Endothelial cell of umbilical vein (primary cell): ENCODE measurements around the gene TRIM56. TPM values are rescaled to one million over a fixed set of nuclear protein-coding genes. Genes with fewer than 3 reads are reported as not detected.
"Not testable (repeated sequence)": the region's sequence is repeated elsewhere in the genome, so short reads cannot be mapped to it uniquely, and the experiment has no call there.

ENCODE experiments used
- BruUV-seq: library from RNA; stranded (reverse); fragments of 400-500 nt; replicated peaks from 2 replicates; lab custom pipeline; 2021; lab: Mats Ljungman, UMichigan
- CTCF ChIA-PET: fragments of 300-600, 350-600 bp; sonication (Branson Sonifier 250); formaldehyde crosslinking; loops from one replicate; lab custom pipeline; 2021; ENCODE audit warnings: antibody characterized with exemption, inconsistent platforms; lab: Charles Lee
- POLR2A ChIA-PET: fragments of 300-600, 350-600 bp; sonication (Branson Sonifier 250); formaldehyde crosslinking; loops from one replicate; lab custom pipeline; 2021; ENCODE audit warnings: antibody characterized with exemption, inconsistent platforms; lab: Charles Lee
- DNase-seq: peaks from one replicate; pipeline ENCODE4 v3.0.0-alpha.2; 2011; ENCODE audit warnings: low read depth, low spot score
- FAIRE-seq: peaks from 2 replicates; lab custom pipeline; 2011; peaks lifted over from hg19 to GRCh38; lab: Jason Lieb, UNC
- H2AFZ ChIP-seq: 2 replicates; pipeline ENCODE4 v1.6.0; 2012; ENCODE audit warnings: low read depth, low read length, control low read depth, inconsistent platforms
- H3K27ac ChIP-seq: 2 replicates; pipeline ENCODE4 v1.5.1; 2011; ENCODE audit warnings: low read depth, mild to moderate bottlenecking, control low read depth, low read length, moderate library complexity; ENCODE audit not compliant: insufficient read depth
- H3K27me3 ChIP-seq, 2 experiments: 2 replicates each; pipeline versions ENCODE4 v1.6.0 to v1.6.1; 2011; ENCODE audit warnings: low read length in 2 of 2, mixed read lengths in 1 of 2; ENCODE audit not compliant: control insufficient read depth in 2 of 2, insufficient read depth in 2 of 2
- H3K36me3 ChIP-seq, 2 experiments: 2 replicates in 1 of 2; 3 replicates in 1 of 2; pipeline ENCODE4 v1.5.1; 2011; ENCODE audit warnings: low read length in 2 of 2, mild to moderate bottlenecking in 1 of 2, moderate library complexity in 1 of 2; ENCODE audit not compliant: control insufficient read depth in 2 of 2, insufficient read depth in 2 of 2; ENCODE audit errors: extremely low read depth in 1 of 2
- H3K4me1 ChIP-seq: 3 replicates; pipeline ENCODE4 v1.5.1; 2011; ENCODE audit warnings: mild to moderate bottlenecking, low read length; ENCODE audit not compliant: control insufficient read depth, insufficient read depth; ENCODE audit errors: extremely low read depth
- H3K4me2 ChIP-seq: 2 replicates; pipeline ENCODE4 v1.6.1; 2011; ENCODE audit warnings: low read length, control low read depth, mixed read lengths; ENCODE audit not compliant: insufficient read depth
- H3K4me3 ChIP-seq, 3 experiments: fragments of 200-600 bp in 1 of 3; sonication (generic), shearing (Covaris generic) in 1 of 3; replicated peaks in 1 of 3; 2 replicates each; pipeline ENCODE4 v1.5.1; 2011 to 2016; ENCODE audit warnings: control low read depth in 3 of 3, low read length in 3 of 3, mild to moderate bottlenecking in 2 of 3, inconsistent platforms in 1 of 3, low read depth in 1 of 3, moderate library complexity in 1 of 3; ENCODE audit not compliant: insufficient read depth in 1 of 3
- H3K79me2 ChIP-seq: 2 replicates; pipeline ENCODE4 v1.6.0; 2012; ENCODE audit warnings: low read length, inconsistent platforms; ENCODE audit not compliant: control insufficient read depth, insufficient read depth
- H3K9ac ChIP-seq: replicated peaks from 2 replicates; pipeline ENCODE3; 2011; ENCODE audit warnings: low read length, control low read depth; ENCODE audit not compliant: insufficient read depth; ENCODE audit errors: extremely low read depth
- H3K9me1 ChIP-seq: replicated peaks from 3 replicates; pipeline ENCODE4 v1.6.0; 2011; ENCODE audit warnings: mild to moderate bottlenecking, low read length; ENCODE audit not compliant: control insufficient read depth, insufficient read depth; ENCODE audit errors: extremely low read depth
- H3K9me3 ChIP-seq: replicated peaks from 2 replicates; pipeline ENCODE4 v1.5.1; 2012; ENCODE audit warnings: low read length, inconsistent platforms; ENCODE audit not compliant: control insufficient read depth, insufficient read depth
- H4K20me1 ChIP-seq: replicated peaks from 2 replicates; pipeline ENCODE3; 2011; ENCODE audit warnings: mild to moderate bottlenecking, low read length; ENCODE audit not compliant: control insufficient read depth, insufficient read depth; ENCODE audit errors: extremely low read depth
- CTCF ChIP-seq, 2 donors: IDR thresholded peaks; 1 replicate in 1 of 2; 2 replicates in 1 of 2; pipeline ENCODE4 v1.5.1; 2011; ENCODE audit warnings: low read length in 2 of 2, mild to moderate bottlenecking in 2 of 2, moderate library complexity in 2 of 2, control low read depth in 1 of 2, inconsistent platforms in 1 of 2, low read depth in 1 of 2; ENCODE audit not compliant: insufficient read depth in 1 of 2; ENCODE audit errors: extremely low read depth in 1 of 2
- EZH2 ChIP-seq: IDR thresholded peaks from 2 replicates; pipeline ENCODE4 v1.6.1; 2012; ENCODE audit warnings: borderline replicate concordance, low read depth, mild to moderate bottlenecking, moderate library complexity, low read length, inconsistent platforms; ENCODE audit not compliant: severe bottlenecking
- FOS ChIP-seq: IDR thresholded peaks from 2 replicates; pipeline ENCODE4 v1.6.1; 2011; ENCODE audit warnings: mild to moderate bottlenecking, low read length, moderate library complexity, borderline replicate concordance; ENCODE audit not compliant: insufficient read depth
- GATA2 ChIP-seq: IDR thresholded peaks from 2 replicates; pipeline ENCODE4 v1.7.0; 2011; ENCODE audit warnings: low read depth, mild to moderate bottlenecking, moderate library complexity, mixed read lengths, low read length; ENCODE audit not compliant: insufficient read length, insufficient read depth
- JUN ChIP-seq: IDR thresholded peaks from 2 replicates; pipeline ENCODE4 v1.6.1; 2011; ENCODE audit warnings: borderline replicate concordance, low read depth; ENCODE audit not compliant: insufficient read length, insufficient read depth
- MAX ChIP-seq: IDR thresholded peaks from 2 replicates; pipeline ENCODE4 v1.6.1; 2011; ENCODE audit not compliant: insufficient read depth, insufficient read length
- MYC ChIP-seq: IDR thresholded peaks from one replicate; pipeline ENCODE4 v1.6.1; 2011; ENCODE audit warnings: mild to moderate bottlenecking, low read depth, low read length
- POLR2A ChIP-seq: IDR thresholded peaks from 2 replicates; pipeline ENCODE4 v1.6.1; 2012; ENCODE audit warnings: low read depth, mild to moderate bottlenecking, control low read depth, low read length
- POLR2AphosphoS5 ChIP-seq: IDR thresholded peaks from 2 replicates; pipeline ENCODE4 v1.6.1; 2012; ENCODE audit warnings: low read depth, mild to moderate bottlenecking, control low read depth, low read length, moderate library complexity; ENCODE audit not compliant: insufficient read depth
- dilution Hi-C: fragments of 300-500 bp; cut with MboI; formaldehyde crosslinking; loops from one replicate; pipeline ENCODE4 v1.15.0; 2019; ENCODE audit warnings: low sequenced_read_pairs; ENCODE audit not compliant: extremely low pct_ligation_motif_present
- intact Hi-C: fragments of 100-400 bp; cut with micrococcal nuclease; formaldehyde crosslinking; loops from one replicate; pipeline ENCODE4 v1.10.0; 2022
- polyA plus RNA-seq, 4 experiments: library from polyadenylated mRNA; depleted of rRNA in 3 of 4; stranded (reverse) in 3 of 4; unstranded in 1 of 4; fragments of >200 nt; gene quantifications; 2 replicates each; pipeline versions ENCODE4 v1.2.1 to v1.2.3, GENCODE V29; 2011 to 2012; ENCODE audit warnings: missing spikeins in 1 of 4
- total RNA-seq: library from RNA; stranded (reverse); gene quantifications from 2 replicates; pipeline ENCODE4 v1.2.3, GENCODE V29; 2021

Gene TRIM56
- total and polyA plus RNA-seq, 2 donors (not counting 3 experiments of a cell fraction or from before 2014, with no cell fraction given): 2.3 to 25.1 TPM

DNA sequence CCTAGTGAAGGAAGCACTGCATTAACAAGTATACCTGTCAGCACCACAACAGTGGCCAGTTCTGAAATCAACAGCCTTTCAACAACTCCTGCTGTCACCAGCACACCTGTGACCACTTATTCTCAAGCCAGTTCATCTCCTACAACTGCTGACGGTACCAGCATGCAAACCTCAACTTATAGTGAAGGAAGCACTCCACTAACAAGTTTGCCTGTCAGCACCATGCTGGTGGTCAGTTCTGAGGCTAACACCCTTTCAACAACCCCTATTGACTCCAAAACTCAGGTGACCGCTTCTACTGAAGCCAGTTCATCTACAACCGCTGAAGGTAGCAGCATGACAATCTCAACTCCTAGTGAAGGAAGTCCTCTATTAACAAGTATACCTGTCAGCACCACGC, 49.3 kb upstream of the TRIM56 start:
- H3K27ac ChIP-seq: no peak overlapping the region
- peaks cover 0 to 3% of the 10 kb centered on the region in 2 experiments for H3K27me3 ChIP-seq
- CTCF ChIA-PET: no interaction called here
- POLR2A ChIA-PET: no interaction called here
- H2AFZ ChIP-seq: no peak overlapping the region
- H3K4me1 ChIP-seq: no peaks in the 10 kb centered on the region
- no TSS peak for BruUV-seq
- H3K9ac ChIP-seq: no peak overlapping the region
- H3K79me2 ChIP-seq: no peaks in the 10 kb centered on the region
- no peaks in the 10 kb centered on the region for H3K9me3 ChIP-seq
- intact Hi-C loops: no loop called here
- H3K36me3 ChIP-seq: no peaks in the 10 kb centered on the region
- dilution Hi-C loops: no loop called here
- no peak overlapping the region for H3K4me2 ChIP-seq
- TF ChIP-seq POLR2A (no peak), POLR2AphosphoS5 (no peak), EZH2 (no peak), MAX (no peak), JUN (no peak), FOS (no peak), MYC (no peak), CTCF (IDR thresholded peaks at IDR 0.05; ENCODE audit: extremely low read depth in 1 of 2, insufficient read depth in 1 of 2, low read depth in 1 of 2, low read length in 2 of 2) (no peak), GATA2 (no peak)
- H3K9me1 ChIP-seq: no peaks in the 10 kb centered on the region
- FAIRE-seq (no peak), DNase-seq (no peak)
- H4K20me1 ChIP-seq: no peaks in the 10 kb centered on the region
- no peak overlapping the region for H3K4me3 ChIP-seq

- POLR2A ChIA-PET, H4K20me1 ChIP-seq, DNase-seq, H3K9me3 ChIP-seq, FAIRE-seq, intact Hi-C loops, H3K79me2 ChIP-seq, H3K4me3 ChIP-seq, H3K27ac ChIP-seq, H2AFZ ChIP-seq, H3K36me3 ChIP-seq, CTCF ChIA-PET, H3K4me2 ChIP-seq, BruUV-seq, H3K9ac ChIP-seq, dilution Hi-C loops, H3K9me1 ChIP-seq, H3K4me1 ChIP-seq, H3K27me3 ChIP-seq: not testable (repeated sequence)
Measured at GRCh38 chr7:101041283-101041682, 44.0 kb upstream of the TRIM56 start.
